ENCODE results near the gene JADE2.
A peak's percentile ranks its signal among the peaks of the same experiment; 100 is the strongest.
"Not testable (repeated sequence)": the region's sequence is repeated elsewhere in the genome, so short reads cannot be mapped to it uniquely, and the experiment has no call there.

JADE2 gene

DNA sequence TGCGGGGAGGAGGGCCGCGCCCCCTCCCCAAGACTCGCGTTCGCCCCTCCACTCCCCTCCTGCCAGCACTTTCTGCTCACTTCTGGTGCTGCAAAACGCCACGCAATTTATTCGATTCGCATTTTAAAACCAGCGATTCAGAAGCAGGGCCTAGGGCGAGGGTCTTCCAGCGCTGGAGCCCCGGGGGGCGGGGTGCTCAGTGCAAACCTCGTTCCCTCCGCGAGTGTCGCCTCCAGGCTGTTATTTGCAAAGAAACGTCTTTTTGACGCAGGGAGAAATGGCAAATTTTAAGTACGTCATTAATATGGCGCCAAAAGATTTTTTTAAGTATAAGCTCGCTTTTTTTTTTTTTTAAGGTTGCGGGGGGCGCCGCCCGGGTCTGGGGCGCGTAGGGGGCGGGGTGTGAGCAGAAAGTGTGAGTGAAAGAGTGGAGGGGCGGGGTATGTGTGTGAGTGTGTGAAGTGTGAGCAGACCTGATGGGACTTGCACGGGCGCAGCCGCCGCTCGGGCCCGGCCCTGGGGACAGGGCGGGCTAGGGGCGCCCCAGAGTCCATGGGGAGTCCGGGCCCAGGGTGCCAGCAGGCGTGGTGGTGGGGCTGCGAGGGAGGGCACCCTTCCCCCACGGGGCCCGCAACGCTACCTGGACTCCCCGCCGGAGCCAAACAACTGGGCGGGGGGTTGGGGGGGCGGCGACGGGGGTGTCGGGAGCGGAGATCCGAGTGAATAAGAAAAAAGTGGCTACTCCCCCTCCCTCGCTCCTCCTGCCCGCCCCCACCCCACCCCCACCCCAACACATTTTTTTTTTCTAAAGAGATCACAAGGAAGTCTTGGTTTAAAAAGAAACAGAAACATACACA, at the start of gene JADE2:
TSS of gene JADE2 (plus strand) at position 845 of the 857 bp plus-strand sequence. CDS start 10,188 bp downstream, outside the sequence.
- DNase-seq (ENCODE audit: low read depth): peak; percentile 37

DNA sequence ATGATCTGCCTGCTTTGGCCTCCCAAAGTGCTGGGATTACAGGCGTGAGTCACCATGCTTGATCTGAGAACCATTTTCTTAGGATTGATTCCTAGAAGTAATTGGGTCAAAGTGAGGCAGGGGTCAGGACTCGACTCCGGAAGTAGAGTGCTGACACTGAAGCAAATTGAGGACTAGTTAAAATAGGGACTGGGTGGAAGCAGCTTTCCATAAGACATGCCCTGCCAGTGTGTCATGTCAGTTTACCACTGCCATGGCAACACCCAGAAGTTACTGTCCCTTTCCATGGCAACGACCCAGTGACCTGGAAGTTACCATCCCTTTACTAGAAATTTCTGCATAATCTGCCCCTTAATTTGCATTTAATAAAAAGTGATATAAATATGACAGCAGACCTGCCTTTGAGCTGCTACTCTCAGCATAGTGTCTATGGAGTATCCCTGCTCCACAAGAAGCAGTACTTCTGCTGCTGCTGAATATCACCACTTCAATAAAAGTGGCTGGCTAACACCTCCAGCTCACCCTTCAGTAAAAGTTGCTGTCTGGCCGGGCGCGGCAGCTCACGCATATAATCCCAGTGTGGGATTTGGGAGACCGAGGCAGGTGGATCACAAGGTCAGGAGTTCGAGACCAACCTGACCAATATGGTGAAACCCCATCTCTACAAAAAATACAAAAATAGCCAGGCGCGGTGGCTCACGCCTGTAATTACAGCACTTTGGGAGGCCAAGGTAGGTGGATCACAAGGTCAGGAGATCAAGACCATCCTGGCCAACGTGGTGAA, 47.8 kb upstream of the JADE2 start:
- no peak for DNase-seq (ENCODE audit: low read depth)

DNA sequence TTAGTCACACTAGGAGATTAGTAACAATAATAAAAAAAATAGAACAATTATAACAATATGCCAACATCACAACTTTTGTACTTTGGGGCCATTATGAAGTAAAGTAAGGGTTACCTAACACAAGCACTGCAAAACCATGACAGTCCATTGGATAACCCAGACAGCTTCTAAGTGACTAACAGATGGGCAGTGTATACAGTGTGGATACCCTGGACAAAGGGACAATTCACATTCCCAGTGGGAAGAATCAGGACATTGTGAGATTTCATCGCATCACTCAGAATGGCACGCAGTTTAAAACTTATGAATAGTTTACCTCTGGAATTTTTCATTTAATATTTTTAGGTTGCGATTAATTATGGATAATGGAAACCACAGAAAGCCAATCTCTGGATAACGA, 45.6 kb upstream of the JADE2 start:
- DNase-seq (ENCODE audit: low read depth): no peak

DNA sequence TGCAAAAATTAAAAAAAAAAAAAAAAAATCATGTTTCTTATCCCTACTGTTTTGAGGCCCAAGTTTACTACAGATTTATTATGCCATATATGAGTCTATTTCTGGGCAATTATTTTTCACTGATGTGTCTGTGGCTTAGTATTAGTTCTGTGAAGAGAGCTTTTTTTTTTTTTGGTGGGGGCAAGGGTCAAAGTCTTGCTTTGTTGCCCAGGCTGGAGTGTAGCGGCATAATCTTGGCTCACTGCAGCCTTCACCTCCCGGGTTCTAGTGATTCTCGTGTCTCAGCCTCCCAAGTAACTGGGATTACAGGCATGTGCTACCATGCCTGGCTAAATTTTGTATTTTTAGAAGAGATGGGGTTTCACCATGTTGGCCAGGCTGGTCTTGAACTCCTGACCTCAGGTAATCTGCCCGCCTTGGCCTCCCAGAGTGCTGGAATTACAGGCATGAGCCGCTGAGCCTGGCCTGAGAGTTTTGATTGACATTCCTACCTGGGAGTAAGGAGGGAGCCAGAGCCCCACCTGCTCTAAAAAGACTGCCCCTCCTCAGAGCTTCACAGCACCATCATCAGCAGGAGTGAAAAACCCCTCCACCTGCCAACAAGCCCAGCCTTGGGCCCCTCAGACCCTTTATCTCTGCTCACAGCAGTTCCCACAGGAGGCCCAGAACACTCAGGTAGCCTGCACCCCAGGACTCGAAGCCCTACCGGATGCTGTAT, 36.1 kb upstream of the JADE2 start:
- DNase-seq (ENCODE audit: low read depth): no peak

DNA sequence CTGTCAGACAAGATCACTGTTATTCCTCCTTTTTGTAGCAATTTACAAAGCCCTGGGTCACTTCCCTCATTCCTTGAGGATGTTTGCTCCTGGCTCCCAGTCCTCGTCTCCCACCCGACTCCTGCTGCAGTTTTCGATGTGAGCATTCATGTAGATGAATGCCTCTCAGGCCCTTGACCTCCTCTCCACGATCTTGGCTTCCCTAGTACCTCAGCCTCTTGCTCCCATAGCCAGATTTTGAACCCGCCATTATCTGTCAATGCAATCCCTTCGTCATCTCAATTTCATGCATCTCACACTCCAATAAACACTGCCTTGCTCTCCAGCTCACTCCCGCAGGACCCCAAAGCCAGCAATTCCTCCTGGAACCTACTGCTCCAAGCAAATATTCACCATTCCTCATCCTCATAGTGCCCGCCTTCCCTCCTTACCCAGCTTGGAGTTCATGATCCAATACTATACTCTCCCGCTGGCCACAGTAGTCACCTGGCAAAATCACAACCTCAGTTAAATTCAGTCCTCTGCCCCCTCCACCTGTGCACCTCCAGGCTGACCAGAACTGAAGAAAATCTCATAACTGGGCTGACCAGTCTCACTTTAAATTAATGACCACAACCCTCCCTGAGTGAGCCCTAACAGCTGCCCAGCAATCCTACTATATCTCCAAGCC, 35.1 kb upstream of the JADE2 start:
- no peak for DNase-seq (ENCODE audit: low read depth)

DNA sequence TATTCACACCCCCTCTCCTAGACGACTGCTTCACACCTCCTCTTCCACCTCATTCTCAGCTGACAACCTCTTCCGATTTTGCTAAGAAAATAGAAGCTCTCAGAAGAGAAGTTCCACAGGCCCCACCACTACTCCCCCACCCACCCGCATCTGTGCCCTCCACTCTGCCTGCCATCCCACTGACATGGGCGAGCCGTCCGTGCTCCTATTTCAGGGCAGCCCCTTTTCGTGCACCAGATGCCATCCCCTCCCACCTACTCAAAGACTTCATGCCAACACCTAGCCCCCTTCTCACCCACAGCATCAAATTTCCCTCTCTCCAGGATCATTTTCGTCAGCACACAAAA, 34.6 kb upstream of the JADE2 start:
- DNase-seq (ENCODE audit: low read depth): no peak

DNA sequence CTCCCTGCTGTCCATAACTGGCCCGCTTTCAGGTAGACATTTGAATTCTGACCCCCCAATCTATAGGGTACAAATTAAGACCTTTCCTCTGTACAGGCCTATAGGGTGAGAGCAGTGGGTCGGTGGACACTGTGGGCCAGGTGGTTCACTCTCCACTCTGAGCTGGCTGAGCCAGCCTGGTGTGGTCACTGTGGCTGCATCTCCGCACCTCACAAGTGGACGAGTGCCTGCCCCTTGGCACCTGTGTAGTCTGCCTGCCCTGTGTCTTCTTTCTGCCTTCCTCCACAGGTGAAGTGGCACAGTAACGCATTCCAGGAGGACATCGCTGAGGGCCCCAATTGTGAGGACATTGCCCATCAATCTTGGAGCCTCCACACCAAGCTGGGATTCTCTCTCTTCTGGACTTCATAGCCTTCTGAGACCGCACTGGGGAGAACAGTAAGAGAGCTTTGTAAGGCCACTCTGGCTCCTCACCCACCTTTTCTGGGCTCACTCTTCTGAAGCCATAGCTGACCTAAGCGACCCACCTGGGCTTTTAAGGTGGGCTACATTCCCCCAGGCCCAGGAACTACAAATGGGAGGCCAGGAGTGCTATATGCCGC, 33.5 kb upstream of the JADE2 start:
- DNase-seq (ENCODE audit: low read depth): no peak

DNA sequence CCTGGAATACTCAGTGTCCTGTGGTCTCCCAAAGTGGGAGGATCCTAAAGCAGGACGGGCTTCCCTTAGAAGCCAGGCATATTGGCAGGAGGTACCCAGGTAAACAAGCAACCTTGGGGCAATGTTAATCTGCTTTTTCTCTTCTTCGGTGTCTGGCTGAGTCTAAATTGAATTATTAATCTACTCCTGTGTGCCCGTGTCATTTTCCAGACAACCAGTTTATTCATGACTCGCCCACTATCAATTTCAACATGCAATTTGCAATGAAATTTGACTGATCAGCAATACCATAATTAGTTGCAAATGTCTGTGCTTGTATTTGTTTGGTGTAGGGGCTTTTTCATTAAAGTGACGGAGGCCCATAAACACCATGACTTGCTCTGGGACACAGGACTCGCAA, 32.9 kb upstream of the JADE2 start:
- no peak for DNase-seq (ENCODE audit: low read depth)

DNA sequence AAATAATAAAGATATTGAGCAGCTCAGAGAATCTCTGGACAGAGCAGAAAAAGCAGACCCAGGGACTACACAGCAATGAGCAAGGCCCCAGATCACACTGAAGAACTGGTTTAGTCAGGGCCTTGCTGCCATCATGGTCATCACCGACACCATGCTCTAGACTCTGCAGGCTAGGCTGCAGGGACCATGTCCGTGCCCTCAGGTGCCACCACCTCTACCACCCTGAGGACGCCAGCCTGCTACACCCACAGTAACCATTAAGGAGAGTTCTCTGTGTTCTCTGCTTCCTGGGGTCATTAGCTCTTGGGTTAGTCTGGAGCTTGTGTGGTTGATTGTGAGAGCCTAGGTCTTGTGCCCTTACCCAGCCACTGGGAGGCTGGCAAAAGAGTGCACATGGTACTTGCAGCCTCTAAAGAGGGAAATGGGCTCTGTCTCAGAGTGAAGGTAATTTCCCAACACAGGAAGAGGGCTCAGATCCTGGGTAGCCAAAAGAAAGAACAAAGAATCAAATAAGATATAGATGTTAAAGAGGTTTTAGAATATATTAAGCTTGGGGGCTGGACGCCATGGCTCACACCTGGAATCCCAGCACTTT, 31.9 kb upstream of the JADE2 start:
- DNase-seq (ENCODE audit: low read depth): no peak

DNA sequence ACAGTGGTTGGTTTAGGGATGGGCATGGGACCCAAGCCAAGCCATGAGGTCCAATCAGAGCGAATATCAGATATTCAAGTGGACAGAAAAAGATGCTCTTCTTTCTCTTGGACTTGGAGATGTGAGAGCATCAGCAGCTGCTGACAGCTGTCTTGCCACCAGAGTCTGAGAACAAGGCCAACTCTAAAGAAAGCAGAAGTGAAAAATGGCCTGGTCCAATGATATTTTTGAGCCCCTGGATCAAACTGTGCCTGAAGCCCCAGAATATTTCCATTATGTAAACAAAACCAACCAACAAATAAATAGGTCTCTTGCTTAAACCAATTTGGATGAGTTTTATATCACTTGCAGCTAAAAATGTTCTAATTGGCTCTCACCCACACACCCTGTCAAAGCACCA, 30.7 kb upstream of the JADE2 start:
- no peak for DNase-seq (ENCODE audit: low read depth)

DNA sequence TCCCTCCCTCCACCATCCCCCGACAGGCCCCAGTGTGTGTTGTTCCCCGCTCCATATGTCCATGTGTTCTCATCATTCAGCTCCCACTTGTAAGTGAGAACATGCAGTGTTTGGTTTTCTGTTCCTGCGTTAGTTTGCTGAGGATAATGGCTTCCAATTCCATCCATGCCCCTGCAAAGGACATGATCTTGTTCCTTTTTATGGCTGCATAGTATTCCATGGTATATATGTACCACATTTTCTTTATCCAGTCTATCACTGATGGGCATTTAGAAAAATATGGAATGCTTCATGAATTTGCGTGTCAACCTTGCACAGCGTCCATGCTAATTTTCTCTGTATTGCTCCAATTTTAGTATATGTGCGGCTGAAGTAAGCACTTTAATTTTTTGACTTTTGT, 25.6 kb upstream of the JADE2 start:
- not testable (repeated sequence) for DNase-seq (ENCODE audit: low read depth)

DNA sequence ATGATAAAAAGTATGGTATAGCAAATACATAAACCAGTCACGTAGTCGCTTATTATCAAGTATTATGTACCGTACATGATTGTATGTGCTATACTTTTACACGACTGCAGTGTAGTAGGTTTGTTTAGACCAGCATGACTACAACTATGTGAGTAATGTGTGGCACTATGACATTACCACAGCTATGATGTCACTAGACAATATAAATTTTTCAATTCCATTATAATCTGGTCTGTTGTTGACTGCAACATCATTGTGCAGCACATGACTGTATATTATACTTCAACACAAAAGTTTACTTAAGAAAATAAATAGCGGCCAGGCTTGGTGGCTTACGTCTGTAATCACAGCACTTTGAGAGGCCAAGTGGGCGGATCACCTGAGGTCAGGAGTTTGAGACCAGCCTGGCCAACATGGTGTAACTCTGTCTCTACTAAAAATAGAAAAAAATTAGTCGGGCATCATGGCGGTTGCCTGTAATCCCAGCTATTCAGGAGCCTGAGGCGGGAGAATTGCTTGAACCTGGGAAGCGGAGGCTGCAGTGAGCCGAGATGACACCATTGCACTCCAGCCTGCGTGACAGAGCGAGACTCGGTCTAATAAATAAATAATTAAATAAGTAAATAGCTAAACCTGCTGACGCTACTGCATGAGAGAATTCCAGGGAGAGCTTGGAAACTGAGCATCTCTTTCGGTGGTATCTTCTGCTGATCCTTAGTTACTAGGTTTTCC, 24.6 kb upstream of the JADE2 start:
- no peak for DNase-seq (ENCODE audit: low read depth)

DNA sequence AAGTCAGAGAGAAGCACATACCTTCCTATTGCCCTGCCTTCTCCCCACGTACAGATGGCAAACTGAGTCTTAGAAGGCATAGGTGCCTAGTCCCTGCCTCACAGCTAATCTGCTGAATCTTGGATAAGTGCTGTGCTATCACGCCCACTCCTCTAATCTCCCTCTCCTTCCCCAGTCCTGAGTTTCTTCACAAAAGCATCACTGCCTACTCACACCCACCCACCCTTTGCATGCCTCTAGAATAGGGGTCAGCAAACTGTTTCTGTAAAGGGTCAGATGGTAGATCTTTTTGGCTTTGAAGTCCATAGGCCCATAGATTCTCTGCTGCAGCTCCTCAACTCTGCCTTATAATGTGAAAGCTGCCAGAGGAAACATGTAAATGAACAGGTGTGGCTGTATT, 23.2 kb upstream of the JADE2 start:
- no peak for DNase-seq (ENCODE audit: low read depth)

DNA sequence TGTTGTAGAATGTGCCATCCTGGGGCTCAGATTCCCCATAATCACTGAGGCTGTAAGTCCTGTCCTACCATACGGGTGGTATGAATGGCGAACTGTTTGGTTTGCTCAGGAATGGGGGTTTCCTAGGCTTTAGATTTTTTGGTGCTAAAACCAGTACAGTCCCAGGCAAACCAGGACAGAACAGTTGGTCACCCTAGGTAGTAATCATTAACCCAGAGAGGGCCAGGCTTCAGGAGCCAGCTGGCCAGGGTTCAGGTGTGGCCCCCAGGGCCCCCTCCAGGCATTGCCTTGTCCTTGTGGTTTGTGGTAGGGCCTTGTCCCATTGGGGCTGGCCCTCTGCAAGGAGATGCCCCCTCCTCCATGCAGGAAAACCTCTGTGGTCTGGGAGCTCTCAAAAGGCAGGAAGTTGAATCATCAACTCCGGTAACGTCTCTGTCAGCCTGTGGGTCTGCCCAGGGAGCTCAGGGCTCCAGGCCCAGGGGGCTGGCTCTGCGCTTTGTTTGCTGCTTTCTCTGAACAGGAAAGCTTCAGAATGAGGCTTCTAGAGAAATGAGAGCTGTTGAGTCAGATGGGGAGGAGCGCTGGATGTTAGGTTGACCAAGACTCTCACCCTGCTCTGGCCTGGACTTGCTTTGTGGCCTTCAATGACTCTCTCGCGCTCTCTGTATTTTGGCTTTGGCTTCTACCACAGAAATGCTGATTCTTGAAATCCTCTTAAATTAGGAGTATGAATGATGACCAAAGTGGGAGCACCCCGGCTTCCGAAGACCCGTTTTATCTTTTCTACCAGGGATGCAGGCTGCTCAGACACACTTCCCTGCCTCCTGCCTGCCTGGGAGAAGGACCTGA, 22.2 kb upstream of the JADE2 start:
- DNase-seq (ENCODE audit: low read depth): peak; percentile 26

DNA sequence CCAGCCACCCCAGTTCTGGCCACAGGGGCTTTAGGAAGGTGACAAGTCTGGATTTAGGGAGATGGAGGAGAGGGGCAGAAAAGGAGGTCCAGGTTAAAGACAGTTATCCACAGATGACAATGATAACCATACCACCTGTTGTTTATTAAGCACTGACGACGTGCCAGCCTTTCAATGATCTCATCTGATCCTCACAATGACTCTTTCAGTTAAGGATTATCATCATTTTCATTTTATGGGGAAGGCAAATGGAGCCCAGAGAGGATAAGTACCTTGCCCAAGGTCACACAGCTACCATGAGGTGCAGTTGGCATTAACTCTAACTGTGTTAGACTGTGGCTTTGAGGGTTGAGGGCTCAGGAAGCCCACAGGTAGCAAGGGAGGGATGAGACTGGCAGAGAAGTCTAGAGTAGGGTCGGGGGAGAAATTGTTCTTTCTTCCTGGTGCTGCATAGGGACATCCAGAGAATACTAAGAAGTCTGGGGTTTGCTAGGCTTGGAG, 21.5 kb upstream of the JADE2 start:
- DNase-seq (ENCODE audit: low read depth): no peak

DNA sequence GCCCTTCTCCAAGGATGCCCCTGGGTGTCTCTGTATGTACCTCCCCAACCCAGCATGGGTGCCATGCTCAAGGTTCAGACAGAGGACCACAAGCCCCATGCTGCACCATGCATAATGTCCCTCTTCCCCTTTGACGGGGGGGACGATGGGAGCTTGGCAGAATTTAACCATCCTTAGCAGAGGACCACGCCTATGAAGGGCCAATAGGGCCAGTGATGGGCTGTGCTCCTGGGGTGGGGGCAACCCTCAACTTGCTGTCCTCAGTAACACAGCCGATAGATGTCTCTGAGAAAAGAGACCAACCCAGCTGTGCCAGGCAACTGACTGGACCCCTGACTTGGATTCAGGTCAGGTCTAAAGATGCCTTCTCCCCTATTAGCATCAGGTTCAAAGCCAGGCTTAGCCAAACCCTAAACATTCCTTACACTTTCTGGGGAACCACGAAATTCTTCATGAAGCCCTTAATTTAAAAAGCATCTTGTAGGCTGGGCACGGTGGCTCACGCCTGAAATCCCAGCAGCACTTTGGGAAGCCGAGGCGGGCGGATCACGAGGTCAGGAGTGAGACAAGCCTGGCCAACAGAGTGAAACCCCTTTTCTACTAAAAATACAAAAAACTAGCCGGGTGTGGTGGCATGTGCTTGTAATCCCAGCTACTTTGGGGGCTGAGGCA, 20.7 kb upstream of the JADE2 start:
- no peak for DNase-seq (ENCODE audit: low read depth)

DNA sequence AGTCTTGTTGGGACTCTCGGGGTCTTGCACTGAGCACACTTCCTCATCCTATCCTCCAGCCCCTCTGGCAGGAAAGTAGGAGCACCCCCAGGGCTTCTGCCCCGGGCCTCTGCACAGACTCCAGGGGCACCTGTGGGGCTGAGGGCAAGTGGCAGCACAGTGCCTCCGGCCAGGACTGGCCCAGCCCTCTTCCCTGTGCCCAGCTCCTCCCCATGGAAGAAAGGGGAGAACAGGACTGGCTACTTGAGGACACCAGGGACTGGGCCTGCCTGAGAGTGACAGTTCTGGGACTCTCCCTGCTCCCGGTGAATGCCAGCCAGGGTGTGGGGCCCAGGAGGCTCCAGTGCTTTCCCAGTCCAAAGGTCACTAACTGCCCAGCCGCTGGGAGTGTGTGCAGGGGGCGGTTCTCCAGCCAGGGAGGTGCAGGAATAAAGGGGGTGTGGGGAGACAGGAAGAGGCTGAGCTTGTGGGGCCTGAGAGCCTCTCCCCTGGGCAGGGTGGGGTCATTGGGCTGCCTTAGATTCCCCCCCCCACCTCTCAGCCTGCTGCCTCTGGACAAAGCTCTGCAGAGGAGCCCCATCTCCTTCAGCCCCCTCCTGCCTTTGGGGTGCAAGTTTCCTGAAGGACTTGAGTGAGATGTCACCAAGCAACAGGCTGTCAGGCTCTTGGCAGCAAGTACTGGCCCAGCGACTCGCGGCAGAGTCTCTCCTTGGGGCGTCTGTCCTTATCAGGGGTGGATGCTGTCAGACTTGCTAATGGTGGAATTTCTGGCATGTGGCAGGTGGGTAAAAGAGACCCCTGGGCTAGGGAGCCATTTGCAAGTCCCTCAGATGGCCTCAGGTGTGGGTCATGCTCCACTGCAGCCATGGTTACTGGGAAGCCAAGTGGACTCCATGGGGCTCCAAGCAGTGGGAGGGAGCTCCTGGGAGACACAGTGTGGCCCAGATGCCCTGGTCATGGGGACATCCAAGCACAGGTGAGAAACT, 19.1 kb upstream of the JADE2 start:
- no peak for DNase-seq (ENCODE audit: low read depth)

DNA sequence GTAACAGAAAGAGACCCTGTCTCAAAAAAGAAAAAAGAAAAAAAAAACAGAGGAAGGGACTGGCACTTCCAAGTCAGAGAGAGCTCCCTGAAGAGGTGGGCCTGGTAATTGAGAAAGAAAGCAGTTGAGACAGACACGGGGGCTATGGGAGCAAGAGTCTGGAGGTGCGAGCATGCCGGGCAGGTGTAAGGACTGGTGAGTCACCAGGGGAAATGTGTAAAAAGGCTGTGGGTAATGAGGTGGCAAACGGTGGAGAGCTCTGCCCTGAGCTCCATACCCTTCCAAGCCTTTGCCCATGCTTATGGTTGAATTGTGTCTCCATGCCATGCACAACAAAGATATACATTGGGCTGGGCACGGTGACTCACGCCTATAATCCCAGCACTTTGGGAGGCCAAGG, 18.0 kb upstream of the JADE2 start:
- DNase-seq (ENCODE audit: low read depth): no peak
